Germinal center (tissue), 1 donor: Measurements from ENCODE around the gene XKR3.
"Not testable (repeated sequence)": the region's sequence is repeated elsewhere in the genome, so short reads cannot be mapped to it uniquely, and the experiment has no call there.

ENCODE experiments used
- DNase-seq: peaks from one replicate; pipeline ENCODE4 v3.0.0; 2012; ENCODE audit warnings: mixed read lengths, low spot score

XKR3 gene

DNA sequence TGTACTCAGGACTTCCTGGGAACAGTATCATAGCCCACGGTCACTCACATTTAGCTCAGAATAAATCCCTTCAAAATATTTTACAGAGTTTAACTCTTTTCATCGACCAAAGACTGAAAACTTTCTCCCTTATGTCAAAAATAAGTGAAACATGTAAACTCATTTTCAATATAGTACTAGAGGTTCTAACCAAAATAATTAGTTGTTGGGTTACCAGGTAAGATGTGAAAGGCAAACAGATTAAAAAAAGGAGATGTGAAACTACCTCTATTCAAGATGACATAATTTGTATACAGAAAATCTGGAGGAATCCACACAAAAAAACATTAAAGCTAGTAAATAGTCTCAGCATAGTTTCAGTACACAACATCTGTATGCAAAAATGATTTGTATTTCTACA lies 20.3 kb downstream of the XKR3 start:
- no peak for DNase-seq

DNA sequence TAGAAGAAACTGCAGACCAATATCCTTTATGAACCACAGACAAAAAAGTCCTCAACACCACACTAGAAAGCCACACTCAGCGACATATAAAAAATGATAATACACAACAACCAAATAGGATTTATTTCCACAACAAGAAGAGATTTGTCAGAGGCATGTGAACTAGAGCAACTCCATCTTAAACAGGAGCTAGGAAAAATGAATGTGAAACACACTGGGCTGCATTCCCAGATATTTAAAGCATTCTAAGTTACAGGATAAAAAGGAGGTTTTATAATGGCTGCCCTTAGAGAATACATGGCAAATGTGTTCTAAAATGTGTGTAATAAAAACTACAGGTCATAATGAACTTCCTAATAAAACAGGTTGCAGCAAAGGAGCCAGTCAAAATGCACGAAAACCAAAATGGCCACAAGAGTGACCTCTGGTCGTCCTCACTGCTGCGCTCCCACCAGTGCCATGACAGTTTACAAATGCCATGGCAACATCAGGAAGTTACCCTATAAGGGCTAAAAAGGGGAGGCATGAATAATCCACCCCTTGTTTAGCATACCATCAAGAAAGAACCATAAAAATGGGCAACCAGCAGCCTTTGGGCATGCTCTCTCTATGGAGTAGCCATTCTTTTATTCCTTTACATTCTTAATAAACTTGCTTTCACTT lies 21.8 kb downstream of the XKR3 start:
- no peak for DNase-seq

DNA sequence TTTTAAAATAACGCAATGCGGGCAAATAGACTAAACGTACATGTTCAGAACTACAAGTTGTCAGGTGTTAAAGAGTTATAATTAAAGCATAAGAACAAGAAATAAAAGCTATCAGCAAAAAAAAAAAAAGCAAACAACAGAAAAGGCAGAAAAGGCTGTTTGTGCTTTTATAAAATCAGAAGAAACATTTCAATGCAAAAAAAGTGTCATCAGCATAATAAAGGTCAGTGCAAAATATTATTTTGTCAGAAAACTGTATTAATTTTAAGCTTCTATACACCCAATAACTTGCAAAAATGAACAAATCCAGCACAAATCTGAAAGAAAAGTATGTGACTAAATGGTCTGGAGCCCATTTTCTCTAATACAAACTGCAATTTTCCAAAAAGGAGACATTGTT lies 23.6 kb downstream of the XKR3 start:
- no peak for DNase-seq

DNA sequence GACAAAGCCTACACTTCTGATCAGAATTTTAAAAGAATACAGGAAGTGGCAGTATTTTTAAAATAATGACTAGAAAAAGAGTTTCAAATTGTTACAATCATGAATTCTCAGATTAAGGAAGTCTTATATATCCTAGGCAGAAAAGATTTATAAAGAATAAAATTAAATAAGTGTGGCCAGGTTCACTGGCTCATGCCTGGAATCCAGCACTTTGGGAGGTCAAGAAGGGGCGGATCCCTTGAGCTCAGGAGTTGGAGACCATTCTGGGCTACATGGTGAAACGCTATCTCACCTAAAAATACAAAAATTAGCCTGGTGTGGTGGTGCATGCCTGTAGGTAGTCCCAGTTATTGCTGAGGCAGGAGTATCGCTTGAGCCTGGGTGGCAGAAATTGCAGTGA lies 24.1 kb downstream of the XKR3 start:
- no peak for DNase-seq

DNA sequence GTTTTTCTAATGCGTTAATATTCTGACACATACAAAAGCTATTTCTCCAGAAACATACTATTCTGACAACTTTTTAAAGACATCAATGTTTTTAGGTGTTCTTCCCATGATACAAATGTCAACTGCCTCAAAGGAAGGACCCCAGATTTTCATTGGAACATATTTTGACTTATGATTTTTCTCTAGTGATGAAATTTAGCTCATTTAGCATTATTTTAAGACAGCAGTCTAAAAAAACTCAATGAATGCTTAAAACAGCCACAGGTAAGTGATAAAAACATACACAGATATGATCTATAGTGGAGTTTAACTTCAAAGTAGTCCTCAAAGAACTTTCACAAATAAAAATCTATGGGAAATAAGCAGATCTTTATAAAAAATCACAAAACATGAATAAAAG lies 24.9 kb downstream of the XKR3 start:
- no peak for DNase-seq

DNA sequence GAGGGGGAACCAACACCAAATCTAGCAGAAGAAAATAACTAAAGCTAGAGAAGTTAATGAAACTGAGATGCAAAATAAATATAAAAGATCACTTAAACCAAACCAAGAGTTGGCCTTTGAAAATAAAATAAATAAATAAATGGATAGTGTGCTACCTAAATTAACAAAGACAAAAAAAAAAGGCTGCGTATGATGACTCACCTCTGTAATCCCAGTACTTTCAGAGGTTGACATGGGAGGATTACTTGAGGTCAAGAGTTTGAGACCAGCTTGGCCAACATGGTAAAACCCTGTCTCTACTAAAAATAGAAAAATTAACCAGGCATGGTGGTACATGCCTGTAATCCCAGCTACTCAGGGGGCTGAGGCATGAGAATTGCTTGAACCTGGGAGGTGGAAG lies 29.7 kb downstream of the XKR3 start:
- DNase-seq: not testable (repeated sequence)

DNA sequence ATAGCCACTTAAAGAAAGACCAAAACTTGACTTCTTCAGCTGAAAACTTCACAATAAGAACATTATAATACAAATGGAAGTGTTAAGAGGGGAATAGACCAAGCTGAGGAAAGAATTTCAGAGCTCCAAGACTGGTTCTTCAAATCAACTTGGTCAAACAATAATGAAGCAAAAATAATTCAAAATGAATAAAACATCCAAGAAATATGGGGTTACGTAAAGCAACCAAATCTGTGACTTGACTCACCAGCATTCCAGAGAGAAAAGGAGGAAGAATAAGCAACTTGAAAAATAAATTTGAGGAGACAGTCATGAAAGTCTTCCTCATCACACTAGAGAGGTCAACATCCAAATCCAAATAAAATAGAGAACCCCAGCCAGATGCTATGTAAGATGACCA lies 31.4 kb downstream of the XKR3 start:
- DNase-seq: no peak

DNA sequence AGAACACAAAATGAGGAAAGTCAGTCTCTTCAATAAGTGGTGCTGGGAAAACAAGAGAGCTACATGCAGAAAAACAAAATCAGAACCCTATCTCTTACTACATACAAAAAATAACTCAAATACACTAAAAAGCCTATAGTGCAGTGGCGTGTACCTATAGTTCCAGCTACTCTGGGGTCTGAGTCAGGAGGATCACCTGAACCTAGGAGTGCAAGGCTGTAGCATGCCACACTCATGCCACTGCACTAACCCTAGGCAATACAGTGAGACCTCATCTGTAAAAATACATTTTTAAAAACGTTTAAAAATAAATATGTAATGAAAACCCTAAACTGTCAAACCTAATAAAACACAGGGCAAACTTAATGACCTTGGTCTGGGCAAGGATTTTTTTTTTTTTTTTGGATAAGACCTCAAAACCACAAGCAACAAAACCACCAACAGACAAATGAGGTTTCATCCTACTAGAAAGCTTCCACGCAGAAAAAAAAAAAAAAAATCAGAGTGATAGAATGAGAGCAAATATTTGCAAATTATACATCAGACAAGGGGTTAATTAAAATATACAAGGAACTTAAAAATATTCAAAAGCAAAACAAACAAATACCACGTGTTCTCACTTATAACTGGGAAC lies 35.2 kb downstream of the XKR3 start:
- DNase-seq: no peak

DNA sequence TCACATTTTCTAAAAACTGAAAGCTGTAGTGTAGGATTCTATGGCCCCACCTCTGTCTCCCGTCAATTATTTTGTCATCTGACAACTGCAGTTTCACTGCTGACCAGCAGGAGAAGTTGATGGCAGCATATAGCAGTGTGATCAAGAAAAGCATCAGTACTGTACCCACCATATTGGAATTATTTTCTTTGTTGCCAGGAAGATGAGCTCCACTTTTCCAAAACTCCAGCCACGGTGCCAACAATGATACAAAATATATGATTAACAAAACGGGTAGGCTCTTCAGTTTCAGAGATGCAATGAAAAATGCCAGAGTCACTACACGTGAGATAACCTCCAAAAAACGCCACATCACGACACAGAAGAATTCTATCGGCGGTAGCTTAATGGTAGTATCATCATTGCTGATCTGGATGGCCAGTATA lies 41.3 kb downstream of the XKR3 start:
- no peak for DNase-seq

DNA sequence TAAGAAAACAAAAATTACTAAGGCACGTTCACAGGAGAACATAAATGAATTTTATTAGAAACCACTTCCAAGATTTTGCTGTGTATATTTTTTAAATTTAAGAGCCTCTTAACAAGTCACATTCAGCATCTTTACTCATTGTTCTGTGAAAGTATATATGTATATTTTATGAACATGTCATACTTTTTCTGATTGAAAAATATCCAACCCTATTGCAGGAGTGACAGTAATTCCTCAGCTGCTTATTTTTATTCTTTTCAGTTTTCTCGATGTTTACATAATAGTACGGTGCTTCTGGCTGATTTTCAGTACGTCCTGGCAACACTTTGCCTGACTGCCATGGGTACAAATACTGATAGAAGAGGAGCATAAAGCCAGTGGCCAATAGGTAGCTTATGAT lies 41.8 kb downstream of the XKR3 start:
- no peak for DNase-seq

DNA sequence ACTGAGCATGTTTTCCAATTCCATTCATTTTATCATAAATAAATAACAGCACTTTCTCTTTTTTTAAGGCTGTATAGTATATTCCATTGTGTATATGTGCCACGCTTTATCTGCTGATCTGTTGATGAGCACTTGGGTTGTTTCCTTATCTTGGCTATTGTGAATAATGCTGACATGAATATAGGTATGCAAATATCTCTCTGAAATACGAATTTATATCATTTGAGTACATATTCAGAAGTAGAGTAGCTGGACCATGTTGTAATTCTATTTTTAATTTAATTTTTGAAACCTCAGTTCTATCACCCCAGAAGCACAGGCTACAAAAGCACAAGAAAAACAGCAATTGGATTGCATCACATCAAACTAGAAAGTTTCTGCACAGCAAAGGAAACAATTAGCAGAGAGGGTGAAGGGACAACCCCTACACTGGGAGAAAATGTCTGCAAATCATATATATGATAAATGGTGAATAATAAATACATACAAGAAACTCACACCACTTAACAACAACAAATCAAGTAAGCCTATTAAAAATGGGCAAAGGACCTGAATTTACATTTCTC lies 43.4 kb downstream of the XKR3 start:
- DNase-seq: no peak

DNA sequence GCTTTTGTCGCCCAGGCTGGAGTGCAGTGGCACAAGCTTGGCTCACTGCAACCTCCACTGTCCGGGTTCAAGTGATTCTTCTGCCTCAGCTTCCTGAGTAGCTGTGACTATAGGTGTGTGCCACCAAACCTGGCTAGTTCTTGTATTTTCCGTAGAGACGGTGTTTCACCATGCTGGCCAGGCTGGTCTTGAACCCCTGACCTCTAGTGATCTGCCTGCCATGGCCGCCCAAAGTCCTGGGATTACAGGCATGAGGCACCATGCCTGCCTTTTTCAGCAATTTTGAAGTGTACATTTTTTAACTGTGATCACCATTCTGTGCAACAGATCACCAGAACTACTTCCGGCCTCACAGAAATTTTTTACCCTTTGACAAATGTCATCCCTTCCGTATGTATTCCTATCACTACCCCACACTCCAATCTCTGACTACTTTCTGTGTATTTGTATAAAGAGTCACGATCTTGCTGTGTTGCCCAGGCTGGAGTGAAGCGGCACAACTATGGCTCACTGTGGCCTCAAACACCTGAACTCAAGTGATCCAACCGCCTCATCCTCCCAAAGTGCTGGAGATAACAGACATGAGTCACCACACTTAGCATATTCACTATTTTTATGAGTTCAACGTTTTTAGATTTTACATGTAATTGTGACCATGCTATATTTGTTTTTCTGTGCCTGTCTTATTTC lies 44.0 kb downstream of the XKR3 start:
- no peak for DNase-seq

DNA sequence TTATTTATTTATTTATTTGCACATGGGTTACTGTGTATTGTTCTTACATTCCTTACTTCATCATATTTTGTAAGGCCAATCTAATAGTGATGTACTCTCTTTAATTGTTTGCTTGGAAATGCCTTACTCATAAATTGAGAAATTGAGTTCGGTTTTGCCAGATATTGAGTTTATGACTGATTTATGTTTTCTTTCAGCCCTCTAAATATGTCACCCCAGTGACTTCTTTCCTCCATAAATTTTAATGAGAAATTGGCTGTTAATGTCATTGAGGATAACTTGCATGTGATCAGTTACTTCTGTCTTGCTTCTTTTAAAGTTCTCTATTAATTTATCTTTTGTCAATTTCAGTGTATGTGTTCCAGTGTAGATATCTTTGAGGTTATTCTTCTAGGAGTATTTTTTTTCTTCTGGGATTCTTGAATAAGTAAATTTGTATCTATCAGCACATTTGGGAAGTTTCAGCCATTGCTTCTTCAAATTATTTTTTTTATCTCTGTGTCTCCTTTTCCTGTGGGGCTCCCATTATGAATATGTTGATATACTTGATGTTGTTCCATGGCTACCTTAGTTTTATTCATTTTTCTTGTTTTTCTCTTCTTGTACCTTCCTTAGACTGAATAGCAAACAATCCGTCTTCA lies 47.8 kb downstream of the XKR3 start:
- DNase-seq: no peak

DNA sequence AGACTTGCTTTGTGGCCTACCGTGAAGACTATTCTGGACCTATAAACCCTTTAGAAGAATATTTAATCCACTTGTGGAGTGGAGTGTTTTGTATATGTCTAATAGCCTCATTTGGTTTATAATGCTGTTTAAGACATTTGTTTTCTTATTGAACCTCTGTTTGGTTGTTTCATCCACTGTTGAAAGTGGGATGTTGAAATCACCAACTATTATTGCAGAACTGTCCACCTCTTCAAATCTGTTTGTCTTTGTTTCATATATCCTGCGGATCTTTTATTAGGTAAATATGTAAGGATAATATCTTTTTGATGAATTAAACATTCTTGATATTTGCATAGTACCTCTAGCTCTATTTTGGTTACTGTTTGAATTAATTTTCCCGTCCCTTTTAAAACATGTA lies 49.1 kb downstream of the XKR3 start:
- DNase-seq: no peak

DNA sequence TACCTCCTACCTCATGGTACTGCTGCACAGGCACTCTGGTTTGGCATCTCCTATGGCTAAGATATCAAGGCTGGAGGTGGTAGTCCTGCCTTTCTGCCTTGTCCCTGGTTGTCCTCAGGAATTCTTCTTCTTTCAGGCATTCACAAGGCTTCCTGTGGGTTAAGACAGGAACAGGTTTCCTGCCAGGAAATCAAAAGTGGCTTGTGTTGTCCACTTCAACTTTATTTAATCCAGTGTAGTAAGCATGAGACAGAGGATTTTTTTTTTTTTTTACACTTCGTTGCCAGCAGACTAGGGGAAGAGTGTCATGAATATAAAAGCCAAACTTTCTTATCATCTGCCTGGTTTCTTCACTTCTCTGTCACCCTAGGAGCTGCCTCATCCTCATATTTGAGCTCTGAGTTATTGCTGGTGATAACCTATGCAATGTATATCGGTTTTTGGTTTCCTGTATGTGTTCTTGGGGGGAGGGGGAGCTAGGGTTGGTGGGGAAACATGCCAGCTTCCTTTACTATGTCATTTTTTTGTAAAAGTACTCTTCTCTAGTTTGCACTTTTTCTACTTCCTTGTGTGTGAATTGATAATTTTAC lies 50.2 kb downstream of the XKR3 start:
- no peak for DNase-seq

DNA sequence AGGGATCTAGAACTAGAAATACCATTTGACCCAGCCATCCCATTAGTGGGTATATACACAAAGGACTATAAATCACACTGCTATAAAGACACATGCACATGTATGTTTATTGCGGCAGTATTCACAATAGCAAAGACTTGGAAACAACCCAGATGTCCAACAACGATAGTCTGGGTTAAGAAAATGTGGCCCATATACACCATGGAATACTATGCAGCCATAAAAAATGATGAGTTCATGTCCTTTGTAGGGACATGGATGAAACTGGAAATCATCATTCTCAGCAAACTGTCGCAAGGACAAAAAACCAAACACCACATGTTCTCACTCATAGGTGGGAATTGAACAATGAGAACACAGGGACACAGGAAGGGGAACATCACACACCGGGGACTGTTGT lies 53.6 kb downstream of the XKR3 start:
- DNase-seq: not testable (repeated sequence)

DNA sequence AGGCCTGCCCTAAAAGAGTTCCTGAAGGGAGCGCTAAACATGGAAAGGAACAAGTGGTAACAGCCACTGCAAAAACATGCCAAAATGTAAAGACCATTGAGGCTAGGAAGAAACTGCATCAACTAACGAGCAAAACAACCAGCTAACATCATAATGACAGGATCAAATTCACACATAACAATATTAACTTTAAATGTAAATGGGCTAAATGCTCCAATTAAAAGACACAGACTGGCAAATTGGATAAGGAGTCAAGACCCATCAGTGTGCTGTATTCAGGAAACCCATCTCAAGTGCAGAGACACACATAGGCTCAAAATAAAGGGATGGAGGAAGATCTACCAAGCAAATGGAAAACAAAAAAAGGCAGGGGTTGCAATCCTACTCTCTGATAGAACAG lies 57.3 kb downstream of the XKR3 start:
- DNase-seq: not testable (repeated sequence)

DNA sequence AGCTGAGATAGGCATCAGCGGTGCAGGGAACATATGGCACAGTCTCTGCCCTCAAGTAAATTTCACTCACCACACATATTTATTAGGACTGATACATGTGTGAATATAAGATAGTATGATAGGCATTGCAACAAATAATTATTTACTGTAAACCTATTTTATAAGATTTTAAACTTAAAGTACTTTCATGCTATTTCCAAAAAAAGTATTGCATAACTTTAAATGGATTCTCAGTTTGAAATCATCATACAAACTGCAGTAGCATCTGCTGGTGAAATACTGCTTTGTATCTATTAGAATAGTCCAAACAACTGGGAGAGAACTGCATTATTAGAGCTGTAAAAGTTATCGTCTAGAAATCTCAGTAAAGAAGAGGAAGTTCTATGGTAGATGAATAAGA lies 63.0 kb downstream of the XKR3 start:
- not testable (repeated sequence) for DNase-seq

DNA sequence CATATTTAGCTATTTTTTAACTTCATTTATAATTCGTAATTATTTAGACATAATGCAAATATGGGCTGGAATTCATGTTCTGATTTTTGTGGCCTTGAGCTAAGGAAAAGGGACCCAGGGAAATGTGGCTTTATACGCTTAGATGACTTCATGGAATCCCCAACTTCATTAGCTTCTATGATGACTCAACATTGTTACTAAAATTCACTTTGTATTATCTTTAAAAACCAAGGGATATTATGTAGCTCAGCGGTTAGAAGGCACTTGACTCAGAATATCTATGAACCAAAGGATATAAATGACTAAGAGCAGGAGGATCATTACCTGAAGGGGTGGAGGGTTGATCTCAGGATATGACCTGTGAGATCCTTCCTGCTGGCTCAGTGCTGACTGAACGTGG lies 64.8 kb downstream of the XKR3 start:
- not testable (repeated sequence) for DNase-seq

DNA sequence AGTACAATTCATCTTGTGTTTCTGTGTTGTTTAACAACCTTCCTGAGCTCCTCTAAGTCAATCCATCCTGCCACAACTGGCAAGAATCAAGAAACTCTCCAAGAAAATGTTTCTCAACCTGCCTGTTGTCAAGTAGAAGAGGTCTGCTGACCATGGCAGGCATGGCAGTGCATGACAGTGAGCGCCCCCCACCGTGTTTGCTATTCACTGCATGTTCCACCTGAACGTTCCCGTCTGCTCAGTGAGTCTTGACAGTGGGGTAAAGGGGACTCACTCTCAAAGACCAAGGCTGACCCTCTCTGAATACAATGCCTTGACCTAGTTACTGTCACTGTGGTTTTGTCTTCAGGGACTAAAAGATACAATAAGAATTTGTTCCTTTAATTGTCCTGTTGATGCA lies 75.9 kb downstream of the XKR3 start:
- not testable (repeated sequence) for DNase-seq

DNA sequence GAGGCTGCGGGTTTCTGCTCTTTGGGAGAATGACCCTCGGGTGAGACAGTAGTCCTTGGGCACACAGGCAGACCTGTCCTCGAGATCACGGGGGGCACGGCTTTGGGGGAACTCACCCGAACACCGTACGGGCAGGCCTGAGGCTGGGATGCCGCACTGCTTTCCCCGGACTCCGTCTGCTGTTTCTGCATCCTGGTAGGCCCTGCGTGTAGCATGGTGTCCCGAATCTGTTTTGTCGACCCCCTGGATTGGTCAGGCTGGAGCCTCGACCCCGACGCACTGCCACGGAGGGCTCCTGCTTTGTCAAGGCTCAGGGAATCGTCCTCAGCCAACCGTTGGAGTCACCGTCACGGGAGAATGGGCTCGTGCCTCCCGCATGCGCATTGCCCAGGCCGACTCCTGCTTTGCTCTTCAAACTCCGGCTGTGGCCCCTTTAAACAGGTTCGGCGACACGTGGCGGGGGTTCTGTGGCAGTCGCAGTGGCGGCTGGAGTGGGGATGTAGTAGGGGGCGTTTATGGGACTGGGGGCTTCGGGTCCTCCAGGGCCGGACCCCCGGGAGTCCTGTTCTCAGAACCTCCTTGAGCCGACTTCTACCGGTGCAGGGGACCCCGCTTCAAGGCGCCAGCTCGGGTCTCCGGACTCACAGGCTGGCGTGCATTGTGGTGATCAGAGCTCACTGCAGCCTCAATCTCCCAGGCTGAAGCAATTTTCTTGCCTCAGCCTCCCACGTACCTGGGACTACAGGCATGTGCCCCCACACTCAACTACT lies 76.9 kb downstream of the XKR3 start:
- not testable (repeated sequence) for DNase-seq
